Heart right ventricle (tissue), 16 donors: Measurements from ENCODE around the gene IDNK. TPM values are rescaled to one million over a fixed set of nuclear protein-coding genes. Genes with fewer than 3 reads are reported as not detected.
"Not testable (repeated sequence)": the region's sequence is repeated elsewhere in the genome, so short reads cannot be mapped to it uniquely, and the experiment has no call there.

Experiments used
- ATAC-seq, 8 donors: fragments of 200-7000 bp; cut with Tn5 transposase; one replicate each; pipeline ENCODE4 v1.9.1; 2020; ENCODE audit warnings: mild to moderate bottlenecking in 8 of 8, moderate library complexity in 8 of 8, moderate number of reproducible peaks in 1 of 8
- DNase-seq, 2 donors: peaks; one replicate each; pipeline ENCODE4 v3.0.0-alpha.2; 2020
- H3K27ac ChIP-seq, 10 donors: fragments of 200-600 bp; sonication (generic) in 2 of 10; one replicate each; pipeline versions ENCODE4 v1.5.0 to v1.8.0; 2020 to 2022; ENCODE audit warnings: mild to moderate bottlenecking in 3 of 10
- H3K27me3 ChIP-seq, 7 donors: fragments of 200-600 bp; one replicate each; pipeline ENCODE4 v1.8.0; 2021 to 2022; ENCODE audit warnings: mild to moderate bottlenecking in 2 of 7
- H3K36me3 ChIP-seq, 9 donors: fragments of 200-600 bp; sonication (generic) in 1 of 9; one replicate each; pipeline versions ENCODE4 v1.5.0 to v1.8.0; 2020 to 2022; ENCODE audit warnings: mild to moderate bottlenecking in 2 of 9
- H3K4me1 ChIP-seq, 9 donors: fragments of 200-600 bp; sonication (generic) in 1 of 9; one replicate each; pipeline versions ENCODE4 v1.5.0 to v1.8.0; 2020 to 2022; ENCODE audit warnings: mild to moderate bottlenecking in 4 of 9
- H3K4me3 ChIP-seq, 10 donors: fragments of 200-600 bp; sonication (generic) in 2 of 10; one replicate each; pipeline versions ENCODE4 v1.5.0 to v1.8.0; 2020 to 2022; ENCODE audit warnings: mild to moderate bottlenecking in 7 of 10, moderate library complexity in 2 of 10
- H3K9me3 ChIP-seq, 11 donors: fragments of 200-600 bp in 10 of 11; sonication (generic) in 2 of 11; one replicate each; pipeline versions ENCODE4 v1.5.0 to v1.8.0; 2013 to 2022; ENCODE audit warnings: mild to moderate bottlenecking in 2 of 11, control low read depth in 1 of 11, moderate library complexity in 1 of 11
- CTCF ChIP-seq, 9 donors: fragments of 200-600 bp; sonication (generic) in 2 of 9; IDR thresholded peaks; one replicate each; pipeline versions ENCODE4 v1.5.0 to v1.8.0; 2021 to 2022; ENCODE audit warnings: antibody characterized with exemption in 9 of 9, mild to moderate bottlenecking in 5 of 9, moderate library complexity in 1 of 9
- WGBS, 2 donors: extraction: QIAGEN DNeasy Blood & Tissue Kit; methylation state at CpG; one replicate each; pipeline ENCODE4 v1.1.7; 2013; ENCODE audit warnings: inconsistent platforms in 1 of 2; 5-methylcytosine and 5-hydroxymethylcytosine counted together
- intact Hi-C, 10 donors: fragments of 100-400 bp; cut with DNase I; formaldehyde crosslinking; loops; one replicate each; pipeline versions ENCODE4 v1.11.1 to v1.14.2; 2022
- polyA plus RNA-seq, 2 donors: library from polyadenylated mRNA; stranded (reverse); fragments of 200-250 nt; gene quantifications; one replicate each; pipeline ENCODE4 v1.2.3, GENCODE V29; 2013
- total RNA-seq, 10 donors: library from RNA; stranded (reverse); fragmentation: NEBNext Ultra II Directional in 3 of 10; extraction: Animal tissue kit (Norgen Biotek cat#: 25700) in 3 of 10; gene quantifications; one replicate each; pipeline versions ENCODE4 v1.2.1 to v1.2.4, GENCODE V29; 2021 to 2023
- donor health status: Arrhythmogenic right ventricular cardiomyopathy.
- donor health status: ischemic (EF 13 %, LVEDD 7.1; RV severe dilation, severe dysfunction).
- donor health status: healthy with polysubstance abuse.
- donor health status: DM: no; HTN: yes; CAD: no.
- donor health status: DM: no; HTN: no; CAD: no.
- donor health status: ischemic (EF 25% LVEDD 6.9; RV normal size, moderate dysfunction).
- donor health status: ischemic (EF 25% LVEDD 5.7; RV mildly dilated, moderate dysfunction).
- donor health status: healthy.
- donor health status: DM: yes; HTN: yes; CAD: no.
- donor health status: Ischemic cardiomyopathy.
- donor health status: ischemic (EF 35%, LVEDD 5.7; RV mildly dilated, moderate dysfunction).
- donor health status: nonischemic (EF 11% LVEDD 7.7; RV severe dilation, severe dysfunction).
- donor health status: DM: yes; HTN: yes; CAD: no.
- donor health status: PGD.
- donor health status: ischemic (EF 29% LVEDD 5.4; RV normal size, mild dysfunction).
- donor health status: nonischemic (EF 23%, LVEDD 6.1; RV moderate dilation, normal function).

The IDNK gene
- total and polyA plus RNA-seq, 12 donors = 2.2 to 7.5 (median 4.0) TPM

DNA sequence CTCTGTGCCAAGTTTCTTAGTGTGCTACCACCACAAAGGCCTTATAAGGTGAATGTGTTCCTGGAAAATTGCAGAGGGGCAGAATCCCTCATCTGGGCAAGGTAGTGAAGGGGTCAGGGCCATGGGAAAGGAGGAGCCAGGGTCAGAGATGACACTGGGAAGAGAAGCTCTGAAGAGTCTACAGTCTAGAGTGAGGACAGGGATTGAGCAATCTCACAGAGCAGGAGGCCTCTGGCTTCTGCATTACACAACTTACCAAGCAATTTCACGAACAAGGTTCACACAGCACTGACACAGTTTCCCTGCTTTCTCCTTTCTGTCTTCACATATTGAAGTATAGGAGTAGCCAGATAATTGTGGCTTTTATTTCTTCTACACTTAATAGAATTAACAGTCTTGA, 24.5 kb upstream of the IDNK start:
- 79 to 81% methylated on average over 1 of the region's 1 CpG for WGBS, 2 donors
- Histone ChIP-seq H3K27me3 (no peaks in the 10 kb centered on the region), H3K4me3 (no peak overlapping the region), H3K9me3 (no peaks in the 10 kb centered on the region), H3K27ac (no peak overlapping the region), H3K4me1 (peaks cover 0 to 11% (median 0%) of the 10 kb centered on the region in 9 donors), H3K36me3 (no peaks in the 10 kb centered on the region)
- intact Hi-C loops = loop anchor here in 4 of 10 donors (5.0 to 10.0 kb wide), 3 partner anchors 266 to 401 kb away; no protein-coding TSS in a partner anchor
- DNase-seq (no peak), ATAC-seq (peak in 1 of 8 donors; percentile 79)
- TF ChIP-seq CTCF (IDR thresholded peaks at IDR 0.05) = no peak

DNA sequence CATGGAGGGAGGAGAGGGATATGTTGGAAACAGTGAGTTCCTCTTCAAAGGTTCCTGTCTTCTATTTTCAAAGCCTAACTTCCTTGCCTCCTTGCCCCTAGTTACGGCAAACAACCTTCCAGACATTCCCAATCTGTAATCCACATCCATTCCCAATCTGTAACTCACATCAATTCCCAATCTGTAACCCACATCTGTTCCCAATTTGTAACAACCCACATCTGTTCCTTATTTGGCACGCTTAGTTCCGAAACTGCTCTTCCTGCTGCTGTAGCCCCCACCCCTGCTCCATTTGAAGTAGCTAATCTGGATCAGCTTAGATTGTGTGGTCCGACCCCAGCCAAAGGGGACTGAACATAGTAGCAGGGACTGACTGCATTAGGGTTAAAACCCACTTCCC, 23.9 kb upstream of the IDNK start:
- peaks cover 0 to 11% (median 0%) of the 10 kb centered on the region in 9 donors for H3K4me1 ChIP-seq
- H3K27ac ChIP-seq = no peak overlapping the region
- H3K27me3 ChIP-seq = no peaks in the 10 kb centered on the region
- H3K36me3 ChIP-seq = no peaks in the 10 kb centered on the region
- no peak overlapping the region for H3K4me3 ChIP-seq
- DNase-seq (no peak), ATAC-seq (no peak)
- 69 to 73% methylated on average over 4 of the region's 4 CpGs for WGBS, 2 donors
- intact Hi-C loops = loop anchor here in 4 of 10 donors (5.0 to 10.0 kb wide), 3 partner anchors 267 to 402 kb away; no protein-coding TSS in a partner anchor
- TF ChIP-seq CTCF (IDR thresholded peaks at IDR 0.05) = no peak
- no peaks in the 10 kb centered on the region for H3K9me3 ChIP-seq

- H3K27ac ChIP-seq = no peak overlapping the region
- TF ChIP-seq CTCF (IDR thresholded peaks at IDR 0.05) = no peak
- intact Hi-C loops = no loop called here
- peaks cover 0 to 11% (median 0%) of the 10 kb centered on the region in 9 donors for H3K4me1 ChIP-seq
- H3K36me3 ChIP-seq = no peaks in the 10 kb centered on the region
- DNase-seq = no peak
- 85 to 88% methylated on average over 2 of the region's 2 CpGs for WGBS, 2 donors
- no peak for ATAC-seq
- H3K9me3 ChIP-seq = no peaks in the 10 kb centered on the region
- no peak overlapping the region for H3K4me3 ChIP-seq
- H3K27me3 ChIP-seq = no peaks in the 10 kb centered on the region
Measured at GRCh38 chr9:83601463-83601862, 21.5 kb upstream of the IDNK start.

- Histone ChIP-seq H3K27me3 (peaks cover 0 to 11% (median 0%) of the 10 kb centered on the region in 7 donors), H3K9me3 (peaks cover 0 to 13% (median 0%) of the 10 kb centered on the region in 11 donors)
- H3K4me1 ChIP-seq, H3K27ac ChIP-seq, H3K36me3 ChIP-seq, intact Hi-C loops, ATAC-seq, H3K4me3 ChIP-seq, DNase-seq: not testable (repeated sequence)
- 68 to 69% methylated on average over 3 of the region's 3 CpGs for WGBS, 2 donors
Measured at GRCh38 chr9:83607620-83608019, 15.3 kb upstream of the IDNK start.

GRCh38 chr9:83613298-83613697, 9.6 kb upstream of the IDNK start:
- 93 to 98% methylated on average over 3 of the region's 3 CpGs for WGBS, 2 donors
- H3K27me3 ChIP-seq = peaks cover 0 to 11% (median 0%) of the 10 kb centered on the region in 7 donors
- intact Hi-C loops = loop anchor here in 1 of 10 donors (10.0 kb wide), 1 partner anchor 292 kb away; no protein-coding TSS in a partner anchor
- ATAC-seq, H3K27ac ChIP-seq, H3K4me3 ChIP-seq, DNase-seq, H3K9me3 ChIP-seq, H3K36me3 ChIP-seq, H3K4me1 ChIP-seq: not testable (repeated sequence)
